CD4-positive, alpha-beta T cell treated with Interleukin-17A for 4 hours (primary cell): Measurements from ENCODE around the gene NPAS3.

Experiments used
- DNase-seq: peaks from one replicate; pipeline ENCODE4 v3.0.0-alpha.2; 2020; ENCODE audit warnings: mixed read lengths

The NPAS3 gene

DNA sequence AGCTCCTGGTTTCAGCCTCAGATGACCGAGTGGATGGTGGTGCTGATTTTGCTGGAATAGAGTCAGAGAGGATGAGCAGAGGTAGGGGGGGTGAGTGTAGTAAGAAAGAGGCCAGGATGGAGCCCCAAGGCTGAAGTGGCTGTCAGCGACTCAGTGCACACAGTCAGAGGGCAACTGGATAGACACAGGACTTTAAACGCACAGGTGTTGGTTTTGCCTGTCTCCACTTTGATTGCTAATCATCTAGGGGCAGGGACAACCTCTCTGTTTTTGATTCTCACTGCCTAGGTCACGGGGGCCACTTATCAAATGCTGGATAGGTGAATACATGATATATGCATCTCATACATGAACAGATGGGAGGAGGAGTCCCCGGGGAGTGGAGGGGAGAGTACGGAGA, 912.7 kb downstream of the NPAS3 start:
- DNase-seq = no peak

DNA sequence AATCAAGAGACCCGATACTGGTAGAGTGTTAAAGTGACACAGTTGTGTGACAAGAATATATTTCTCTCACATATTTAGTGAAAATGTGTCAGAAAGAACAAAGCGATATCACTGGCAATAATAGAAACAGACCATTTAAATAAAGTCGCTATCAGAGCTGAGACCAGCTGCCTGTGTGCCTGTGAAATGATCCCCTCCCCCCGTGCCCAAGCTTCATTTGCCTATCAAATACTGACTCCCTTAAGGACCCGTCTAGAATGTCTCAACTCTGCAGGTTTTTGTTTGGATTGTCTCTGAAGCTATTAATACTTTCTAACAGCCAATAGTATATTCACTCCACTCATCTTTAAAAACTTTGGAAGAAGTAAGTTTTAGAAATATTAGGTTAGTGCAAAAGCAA, 913.3 kb downstream of the NPAS3 start:
- DNase-seq = no peak
